Smooth muscle cell (in vitro differentiated cells): ENCODE data around the gene EIF4E2. TPM values are rescaled to one million over a fixed set of nuclear protein-coding genes. Genes with fewer than 3 reads are reported as not detected.
"Not testable (repeated sequence)": the region's sequence is repeated elsewhere in the genome, so short reads cannot be mapped to it uniquely, and the experiment has no call there.

Source experiments
- DNase-seq: peaks from one replicate; lab custom pipeline; 2025; ENCODE audit not compliant: unreplicated experiment; lab: John Stamatoyannopoulos, UW
- H2AFZ ChIP-seq: fragments of 200-600 bp; sonication (generic); 2 replicates; pipeline ENCODE4 v1.6.0; 2016; ENCODE audit warnings: antibody characterized with exemption, low read depth, mild to moderate bottlenecking
- H3F3A ChIP-seq: fragments of 200-600 bp; sonication (generic); 2 replicates; pipeline ENCODE4 v1.6.0; 2017; ENCODE audit warnings: antibody characterized with exemption, low read depth
- H3K27ac ChIP-seq: fragments of 200-600 bp; sonication (generic); 2 replicates; pipeline ENCODE4 v1.5.1; 2016; ENCODE audit warnings: low read depth, mild to moderate bottlenecking
- H3K27me3 ChIP-seq: fragments of 200-600 bp; sonication (generic); 2 replicates; pipeline ENCODE4 v1.6.1; 2016; ENCODE audit warnings: low read depth, mild to moderate bottlenecking
- H3K36me3 ChIP-seq: fragments of 200-600 bp; sonication (generic); 2 replicates; pipeline ENCODE4 v1.5.1; 2016; ENCODE audit warnings: low read depth
- H3K4me1 ChIP-seq: fragments of 200-600 bp; sonication (generic); 2 replicates; pipeline ENCODE4 v1.5.1; 2016; ENCODE audit warnings: low read depth
- H3K4me2 ChIP-seq: fragments of 200-600 bp; sonication (generic); 2 replicates; pipeline ENCODE4 v1.6.0; 2016; ENCODE audit warnings: mild to moderate bottlenecking
- H3K4me3 ChIP-seq: fragments of 200-600 bp; sonication (generic); 2 replicates; pipeline ENCODE4 v1.5.1; 2016; ENCODE audit warnings: mild to moderate bottlenecking
- H3K79me2 ChIP-seq: fragments of 200-600 bp; sonication (generic); 2 replicates; pipeline ENCODE4 v1.6.0; 2016; ENCODE audit warnings: low read depth, mild to moderate bottlenecking
- H3K9ac ChIP-seq: fragments of 200-600 bp; sonication (generic); 2 replicates; pipeline ENCODE4 v1.6.0; 2016; ENCODE audit warnings: low read depth
- H3K9me3 ChIP-seq: fragments of 200-600 bp; sonication (generic); replicated peaks from 2 replicates; pipeline ENCODE4 v1.5.1; 2016; ENCODE audit warnings: low read depth
- H4K20me1 ChIP-seq: fragments of 200-600 bp; sonication (generic); 2 replicates; pipeline ENCODE4 v1.6.0; 2016; ENCODE audit warnings: low read depth
- CTCF ChIP-seq: fragments of 200-600 bp; sonication (generic); IDR thresholded peaks from 2 replicates; pipeline ENCODE4 v1.5.1; 2017; ENCODE audit warnings: borderline replicate concordance, mild to moderate bottlenecking, antibody characterized with exemption; ENCODE audit not compliant: insufficient read depth, poor library complexity, severe bottlenecking
- WGBS: methylation state at CpG from one replicate; pipeline ENCODE4 v1.1.7; 2016; ENCODE audit warnings: low lambda C conversion rate; 5-methylcytosine and 5-hydroxymethylcytosine counted together
- polyA plus RNA-seq: library from polyadenylated mRNA; unstranded; fragments of >200 nt; fragmentation: Nextera tagmentation; extraction: Ambion mirVana; gene quantifications from 2 replicates; pipeline ENCODE4 v1.2.1, GENCODE V29; 2016
- total RNA-seq: library from RNA; depleted of rRNA; stranded (reverse); fragments of >200 nt; gene quantifications from 2 replicates; pipeline ENCODE4 v1.2.3, GENCODE V29; 2014

The EIF4E2 gene
- total and polyA plus RNA-seq, 2 experiments from 2014 or later = 83.1 to 189 TPM

- Histone ChIP-seq H3K27me3 (no peaks in the 10 kb centered on the region), H3F3A (no peaks in the 10 kb centered on the region), H3K36me3 (no peaks in the 10 kb centered on the region), H3K4me1 (no peaks in the 10 kb centered on the region), H3K27ac (no peak overlapping the region), H3K79me2 (no peaks in the 10 kb centered on the region), H3K9ac (no peak overlapping the region), H3K9me3 (no peaks in the 10 kb centered on the region), H3K4me2 (no peak overlapping the region), H3K4me3 (no peak overlapping the region), H2AFZ (no peak overlapping the region), H4K20me1 (no peaks in the 10 kb centered on the region)
- DNase-seq = no peak
- 85% methylated on average over 9 of the region's 9 CpGs for WGBS
- TF ChIP-seq CTCF = no peak
Observed at GRCh38 chr2:232530626-232531260, 19.7 kb upstream of the EIF4E2 start.

- Histone ChIP-seq H3K4me1 (no peaks in the 10 kb centered on the region), H3K4me2 (no peak overlapping the region), H3K36me3 (no peaks in the 10 kb centered on the region), H2AFZ (no peak overlapping the region), H3K4me3 (no peak overlapping the region), H4K20me1 (no peaks in the 10 kb centered on the region), H3K79me2 (no peaks in the 10 kb centered on the region), H3K9ac (no peak overlapping the region), H3K27ac (no peak overlapping the region), H3K9me3 (no peaks in the 10 kb centered on the region), H3F3A (no peaks in the 10 kb centered on the region), H3K27me3 (no peaks in the 10 kb centered on the region)
- no peak for TF ChIP-seq CTCF
- WGBS = 82% methylated on average over 7 of the region's 9 CpGs
- DNase-seq = no peak
Observed at GRCh38 chr2:232532419-232532818, 18.1 kb upstream of the EIF4E2 start.

GRCh38 chr2:232532821-232533220 is 17.7 kb upstream of the EIF4E2 start:
- H4K20me1 ChIP-seq, H3K9me3 ChIP-seq, DNase-seq, H3K9ac ChIP-seq, H3K36me3 ChIP-seq, H2AFZ ChIP-seq, H3F3A ChIP-seq, H3K4me2 ChIP-seq, H3K4me1 ChIP-seq, H3K4me3 ChIP-seq, H3K27ac ChIP-seq, H3K79me2 ChIP-seq, H3K27me3 ChIP-seq: not testable (repeated sequence)
- WGBS = 92% methylated on average over 7 of the region's 7 CpGs

GRCh38 chr2:232533944-232534710 is 16.4 kb upstream of the EIF4E2 start:
- Histone ChIP-seq H3K4me3 (no peak overlapping the region), H3K4me2 (no peak overlapping the region), H3F3A (no peaks in the 10 kb centered on the region), H3K9ac (no peak overlapping the region), H3K79me2 (no peaks in the 10 kb centered on the region), H3K9me3 (no peaks in the 10 kb centered on the region), H3K27me3 (no peaks in the 10 kb centered on the region), H3K4me1 (peaks cover under 1% of the 10 kb centered on the region), H4K20me1 (no peaks in the 10 kb centered on the region), H2AFZ (no peak overlapping the region), H3K27ac (no peak overlapping the region), H3K36me3 (no peaks in the 10 kb centered on the region)
- no peak for TF ChIP-seq CTCF
- WGBS = 74% methylated on average over 13 of the region's 13 CpGs
- DNase-seq = no peak
